ENCODE results near the gene GATA2. TPM values are rescaled to one million over a fixed set of nuclear protein-coding genes. Genes with fewer than 3 reads are reported as not detected.

GATA2 gene
- polyA plus RNA-seq, 3 donors: 0.07 to 0.36 TPM; not detected in 1

DNA sequence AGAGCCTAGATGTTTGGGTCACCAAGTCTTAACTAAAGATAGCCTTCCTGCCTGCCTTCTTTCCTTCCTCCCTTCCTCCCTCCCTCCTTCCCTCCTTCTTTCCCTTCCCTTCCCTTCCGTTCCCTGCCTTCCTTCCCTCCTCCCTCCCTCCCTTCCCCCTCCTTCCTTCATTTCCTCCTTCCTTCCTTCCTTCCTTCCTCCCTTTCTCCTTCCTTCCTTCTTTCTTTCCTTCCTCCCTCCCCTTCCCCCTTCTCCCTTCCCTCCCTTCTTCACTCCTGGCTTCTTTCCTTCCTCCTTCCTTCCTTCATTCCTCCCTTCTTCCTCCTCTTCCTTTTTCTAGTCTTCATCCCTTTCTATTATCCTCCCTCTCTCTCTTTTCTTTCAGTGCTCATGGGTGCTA is 28.3 kb downstream of the GATA2 start:
- Histone ChIP-seq H3K9ac (ENCODE audit: insufficient read depth, low read length, poor library complexity, severe bottlenecking) (no peak overlapping the region), H3K4me2 (replicated peaks; ENCODE audit: extremely low read depth, low read length, poor library complexity, severe bottlenecking) (no peak overlapping the region), H3K27ac (ENCODE audit: low read depth in 1 of 2, low read length in 2 of 2) (no peak overlapping the region), H3K36me3 (replicated peaks in 1 of 2; ENCODE audit: control insufficient read depth in 1 of 2, insufficient read depth in 2 of 2, low read length in 2 of 2) (no peaks in the 10 kb centered on the region), H3K9me3 (replicated peaks in 1 of 2; ENCODE audit: control insufficient read depth in 1 of 2, insufficient read depth in 1 of 2, low read length in 2 of 2) (no peaks in the 10 kb centered on the region), H2AFZ (ENCODE audit: insufficient read depth, low read depth, low read length, poor library complexity, severe bottlenecking) (no peak overlapping the region), H3K79me2 (ENCODE audit: insufficient read depth, low read length) (no peaks in the 10 kb centered on the region), H3K4me3 (replicated peaks in 1 of 3; ENCODE audit: low read depth in 2 of 3, low read length in 3 of 3) (no peak overlapping the region), H3K4me1 (ENCODE audit: control insufficient read depth in 1 of 2, insufficient read depth in 2 of 2, low read length in 2 of 2) (no peaks in the 10 kb centered on the region), H4K20me1 (ENCODE audit: insufficient read depth, low read length) (no peaks in the 10 kb centered on the region), H3K27me3 (ENCODE audit: control insufficient read depth in 2 of 2, insufficient read depth in 2 of 2, low read length in 2 of 2) (no peaks in the 10 kb centered on the region)
- TF ChIP-seq, protein P1, sequence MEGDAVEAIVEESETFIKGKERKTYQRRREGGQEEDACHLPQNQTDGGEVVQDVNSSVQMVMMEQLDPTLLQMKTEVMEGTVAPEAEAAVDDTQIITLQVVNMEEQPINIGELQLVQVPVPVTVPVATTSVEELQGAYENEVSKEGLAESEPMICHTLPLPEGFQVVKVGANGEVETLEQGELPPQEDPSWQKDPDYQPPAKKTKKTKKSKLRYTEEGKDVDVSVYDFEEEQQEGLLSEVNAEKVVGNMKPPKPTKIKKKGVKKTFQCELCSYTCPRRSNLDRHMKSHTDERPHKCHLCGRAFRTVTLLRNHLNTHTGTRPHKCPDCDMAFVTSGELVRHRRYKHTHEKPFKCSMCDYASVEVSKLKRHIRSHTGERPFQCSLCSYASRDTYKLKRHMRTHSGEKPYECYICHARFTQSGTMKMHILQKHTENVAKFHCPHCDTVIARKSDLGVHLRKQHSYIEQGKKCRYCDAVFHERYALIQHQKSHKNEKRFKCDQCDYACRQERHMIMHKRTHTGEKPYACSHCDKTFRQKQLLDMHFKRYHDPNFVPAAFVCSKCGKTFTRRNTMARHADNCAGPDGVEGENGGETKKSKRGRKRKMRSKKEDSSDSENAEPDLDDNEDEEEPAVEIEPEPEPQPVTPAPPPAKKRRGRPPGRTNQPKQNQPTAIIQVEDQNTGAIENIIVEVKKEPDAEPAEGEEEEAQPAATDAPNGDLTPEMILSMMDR (IDR thresholded peaks at IDR 0.05): no peak
- Mint-ChIP-seq H3K27me3 (ENCODE audit: low read depth in 3 of 3) (peaks cover 3 to 30% (median 13%) of the 10 kb centered on the region in 3 donors), H3K9me3 (peaks cover 0 to 2% (median 0%) of the 10 kb centered on the region in 7 donors), H3K36me3 (no peaks in the 10 kb centered on the region), H3K27ac (no peak overlapping the region), H3K4me1 (no peaks in the 10 kb centered on the region), H3K4me3 (peak overlapping the region in 1 of 2 donors; percentile 46)
- intact Hi-C loops (cut with micrococcal nuclease): no loop called here
- DNase-seq: no peak
- 26% methylated on average over 1 of the region's 1 CpG for WGBS (ENCODE audit: insufficient coverage)

DNA sequence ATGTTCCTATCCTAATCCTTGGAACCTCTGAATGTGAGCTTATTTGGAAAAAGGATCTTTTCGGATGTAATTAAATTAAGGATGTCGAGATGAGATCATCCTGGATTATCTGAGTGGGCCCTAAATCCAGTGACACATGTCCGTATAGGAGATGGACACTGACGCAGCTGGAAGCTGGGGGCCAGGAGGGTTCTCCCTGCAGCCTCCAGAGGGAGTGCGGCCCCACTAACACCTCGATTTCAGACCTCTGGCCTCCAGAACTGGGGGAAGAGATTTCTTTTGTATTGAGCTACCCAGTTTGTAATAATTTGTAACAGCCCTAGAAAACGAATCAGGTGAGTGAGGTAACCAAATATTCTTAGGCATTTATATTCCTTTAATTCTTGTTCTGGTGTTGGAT is 28.8 kb downstream of the GATA2 start:
- no peak for DNase-seq
- H3K4me1 Mint-ChIP-seq: no peaks in the 10 kb centered on the region
- Histone ChIP-seq H3K4me2 (replicated peaks; ENCODE audit: extremely low read depth, low read length, poor library complexity, severe bottlenecking) (no peak overlapping the region), H3K4me1 (ENCODE audit: control insufficient read depth in 1 of 2, insufficient read depth in 2 of 2, low read length in 2 of 2) (no peaks in the 10 kb centered on the region), H3K9me3 (replicated peaks in 1 of 2; ENCODE audit: control insufficient read depth in 1 of 2, insufficient read depth in 1 of 2, low read length in 2 of 2) (no peaks in the 10 kb centered on the region), H3K27ac (ENCODE audit: low read depth in 1 of 2, low read length in 2 of 2) (no peak overlapping the region), H3K4me3 (replicated peaks in 1 of 3; ENCODE audit: low read depth in 2 of 3, low read length in 3 of 3) (no peak overlapping the region), H3K79me2 (ENCODE audit: insufficient read depth, low read length) (no peaks in the 10 kb centered on the region), H4K20me1 (ENCODE audit: insufficient read depth, low read length) (no peaks in the 10 kb centered on the region), H3K36me3 (replicated peaks in 1 of 2; ENCODE audit: control insufficient read depth in 1 of 2, insufficient read depth in 2 of 2, low read length in 2 of 2) (no peaks in the 10 kb centered on the region), H2AFZ (ENCODE audit: insufficient read depth, low read depth, low read length, poor library complexity, severe bottlenecking) (no peak overlapping the region), H3K27me3 (ENCODE audit: control insufficient read depth in 2 of 2, insufficient read depth in 2 of 2, low read length in 2 of 2) (no peaks in the 10 kb centered on the region), H3K9ac (ENCODE audit: insufficient read depth, low read length, poor library complexity, severe bottlenecking) (no peak overlapping the region)
- TF ChIP-seq, protein P1 (IDR thresholded peaks at IDR 0.05): no peak
- H3K36me3 Mint-ChIP-seq: no peaks in the 10 kb centered on the region
- H3K27me3 Mint-ChIP-seq (ENCODE audit: low read depth in 3 of 3): peaks cover 3 to 30% (median 13%) of the 10 kb centered on the region in 3 donors
- no peak overlapping the region for H3K4me3 Mint-ChIP-seq
- no peak overlapping the region for H3K27ac Mint-ChIP-seq
- intact Hi-C loops (cut with micrococcal nuclease): no loop called here
- H3K9me3 Mint-ChIP-seq: peaks cover 0 to 2% (median 0%) of the 10 kb centered on the region in 7 donors
- 84% methylated on average over 4 of the region's 7 CpGs for WGBS (ENCODE audit: insufficient coverage)

Data from CD14-positive monocyte (primary cell).